Karpas-422 (cell line): Measurements from ENCODE around the gene EDARADD. TPM values are rescaled to one million over a fixed set of nuclear protein-coding genes. Genes with fewer than 3 reads are reported as not detected.

Source experiments
- DNase-seq: peaks from one replicate; pipeline ENCODE4 v3.0.0-alpha.2; 2015
- H2AFZ ChIP-seq: fragments of 200-600 bp; sonication (generic); 2 replicates; pipeline ENCODE4 v1.6.1; 2014; ENCODE audit warnings: antibody characterized with exemption, low read length, mixed read lengths
- H3K27ac ChIP-seq: fragments of 200-600 bp; sonication (generic); 2 replicates; pipeline ENCODE4 v1.5.1; 2014; ENCODE audit warnings: mild to moderate bottlenecking, low read length, moderate library complexity
- H3K27me3 ChIP-seq: fragments of 200-600 bp; sonication (generic); 2 replicates; pipeline ENCODE4 v1.6.1; 2014; ENCODE audit warnings: low read length, mixed read lengths
- H3K36me3 ChIP-seq: fragments of 200-600 bp; sonication (generic); 2 replicates; pipeline ENCODE4 v1.6.1; 2014; ENCODE audit warnings: low read length, mixed read lengths; ENCODE audit not compliant: insufficient read depth
- H3K4me1 ChIP-seq: fragments of 200-600 bp; sonication (generic); 2 replicates; pipeline ENCODE4 v1.6.1; 2014; ENCODE audit warnings: mild to moderate bottlenecking, low read length, mixed read lengths
- H3K4me2 ChIP-seq: fragments of 200-600 bp; sonication (generic); 2 replicates; pipeline ENCODE4 v1.6.1; 2014; ENCODE audit warnings: low read length, low read depth, mild to moderate bottlenecking; ENCODE audit not compliant: poor library complexity, severe bottlenecking
- H3K4me3 ChIP-seq: fragments of 200-600 bp; sonication (generic); 2 replicates; pipeline ENCODE4 v1.5.1; 2014; ENCODE audit warnings: mild to moderate bottlenecking, antibody characterized with exemption, low read length, mixed read lengths
- H3K79me2 ChIP-seq: fragments of 200-600 bp; sonication (generic); 2 replicates; pipeline ENCODE4 v1.6.1; 2014; ENCODE audit warnings: mild to moderate bottlenecking, low read length, mixed read lengths
- H3K9ac ChIP-seq: fragments of 200-600 bp; sonication (generic); 2 replicates; pipeline ENCODE4 v1.6.0; 2014; ENCODE audit warnings: low read length
- H3K9me2 ChIP-seq: fragments of 200-600 bp; sonication (generic), shearing (Covaris generic); replicated peaks from 2 replicates; pipeline ENCODE4 v1.6.0; 2014; ENCODE audit warnings: mild to moderate bottlenecking, low read length, moderate library complexity; ENCODE audit not compliant: insufficient read depth
- H3K9me3 ChIP-seq: fragments of 300-700, 200-600 bp; sonication (generic); 2 replicates; pipeline ENCODE4 v1.6.1; 2014; ENCODE audit warnings: low read length, mixed read lengths
- H4K20me1 ChIP-seq: fragments of 200-600 bp; sonication (generic); 2 replicates; pipeline ENCODE4 v1.6.1; 2014; ENCODE audit warnings: mild to moderate bottlenecking, antibody characterized with exemption, low read length, low read depth; ENCODE audit not compliant: insufficient read depth
- total RNA-seq: library from RNA; depleted of rRNA; stranded (reverse); fragments of >200 nt; shearing (Covaris generic); gene quantifications from 2 replicates; pipeline ENCODE4 v1.2.3, GENCODE V29; 2014; ENCODE audit warnings: low replicate concordance

EDARADD gene
- total RNA-seq, 1 experiment from 2014 or later, result not detected

GRCh38 chr1:236489710-236490377 is 95.8 kb downstream of the EDARADD start:
- Histone ChIP-seq H3K79me2 (no peaks in the 10 kb centered on the region), H3K9me2 (no peaks in the 10 kb centered on the region), H3K4me2 (no peak overlapping the region), H3K9ac (no peak overlapping the region), H3K9me3 (no peaks in the 10 kb centered on the region), H3K27me3 (no peaks in the 10 kb centered on the region), H3K36me3 (no peaks in the 10 kb centered on the region), H3K4me3 (no peak overlapping the region), H3K4me1 (no peaks in the 10 kb centered on the region), H4K20me1 (no peaks in the 10 kb centered on the region), H3K27ac (no peak overlapping the region), H2AFZ (no peak overlapping the region)
- DNase-seq, result peak; percentile 71

GRCh38 chr1:236491469-236492136 is 97.5 kb downstream of the EDARADD start:
- H3K4me1 ChIP-seq, result no peaks in the 10 kb centered on the region
- no peak overlapping the region for H3K4me3 ChIP-seq
- H4K20me1 ChIP-seq, result no peaks in the 10 kb centered on the region
- no peaks in the 10 kb centered on the region for H3K36me3 ChIP-seq
- H3K79me2 ChIP-seq, result no peaks in the 10 kb centered on the region
- no peak for DNase-seq
- no peaks in the 10 kb centered on the region for H3K27me3 ChIP-seq
- H3K9ac ChIP-seq, result no peak overlapping the region
- no peaks in the 10 kb centered on the region for H3K9me3 ChIP-seq
- no peak overlapping the region for H3K27ac ChIP-seq
- H2AFZ ChIP-seq, result no peak overlapping the region
- H3K9me2 ChIP-seq, result no peaks in the 10 kb centered on the region
- H3K4me2 ChIP-seq, result no peak overlapping the region

GRCh38 chr1:236492378-236492777 is 98.3 kb downstream of the EDARADD start:
- Histone ChIP-seq H3K4me2 (no peak overlapping the region), H3K9ac (no peak overlapping the region)

GRCh38 chr1:236494082-236494481 is 100.0 kb downstream of the EDARADD start:
- no peak for DNase-seq
- H3K9ac ChIP-seq, result no peak overlapping the region
- H3K27me3 ChIP-seq, result no peaks in the 10 kb centered on the region
- H4K20me1 ChIP-seq, result no peaks in the 10 kb centered on the region
- H3K4me3 ChIP-seq, result no peak overlapping the region
- no peak overlapping the region for H2AFZ ChIP-seq
- no peaks in the 10 kb centered on the region for H3K9me2 ChIP-seq
- H3K36me3 ChIP-seq, result no peaks in the 10 kb centered on the region
- H3K9me3 ChIP-seq, result no peaks in the 10 kb centered on the region
- no peaks in the 10 kb centered on the region for H3K79me2 ChIP-seq
- no peak overlapping the region for H3K4me2 ChIP-seq
- no peak overlapping the region for H3K27ac ChIP-seq
- H3K4me1 ChIP-seq, result no peaks in the 10 kb centered on the region

More at GRCh38 chr1:236492378-236492777, 98.3 kb downstream of the EDARADD start:
- no peak overlapping the region for H2AFZ ChIP-seq
- H3K36me3 ChIP-seq, result no peaks in the 10 kb centered on the region
- H3K4me3 ChIP-seq, result no peak overlapping the region
- H3K9me3 ChIP-seq, result no peaks in the 10 kb centered on the region
- no peak overlapping the region for H3K27ac ChIP-seq
- H3K79me2 ChIP-seq, result no peaks in the 10 kb centered on the region
- DNase-seq, result no peak
- H3K4me1 ChIP-seq, result no peaks in the 10 kb centered on the region
- H3K27me3 ChIP-seq, result no peaks in the 10 kb centered on the region
- H3K9me2 ChIP-seq, result no peaks in the 10 kb centered on the region
- no peaks in the 10 kb centered on the region for H4K20me1 ChIP-seq

GRCh38 chr1:236494586-236495466 is 100.7 kb downstream of the EDARADD start:
- Histone ChIP-seq H3K36me3 (no peaks in the 10 kb centered on the region), H3K9me3 (no peaks in the 10 kb centered on the region), H3K9me2 (no peaks in the 10 kb centered on the region), H3K4me3 (no peak overlapping the region), H3K27ac (no peak overlapping the region), H3K9ac (no peak overlapping the region), H3K4me1 (no peaks in the 10 kb centered on the region), H3K27me3 (no peaks in the 10 kb centered on the region), H3K4me2 (no peak overlapping the region), H3K79me2 (no peaks in the 10 kb centered on the region), H4K20me1 (no peaks in the 10 kb centered on the region), H2AFZ (no peak overlapping the region)
- DNase-seq, result no peak

GRCh38 chr1:236495467-236496112 is 101.5 kb downstream of the EDARADD start:
- no peak overlapping the region for H3K27ac ChIP-seq
- H2AFZ ChIP-seq, result no peak overlapping the region
- H3K9ac ChIP-seq, result no peak overlapping the region
- no peaks in the 10 kb centered on the region for H3K79me2 ChIP-seq
- no peaks in the 10 kb centered on the region for H3K9me2 ChIP-seq
- DNase-seq, result no peak
- H4K20me1 ChIP-seq, result no peaks in the 10 kb centered on the region
- no peaks in the 10 kb centered on the region for H3K9me3 ChIP-seq
- no peak overlapping the region for H3K4me2 ChIP-seq
- H3K36me3 ChIP-seq, result no peaks in the 10 kb centered on the region
- no peaks in the 10 kb centered on the region for H3K4me1 ChIP-seq
- H3K27me3 ChIP-seq, result no peaks in the 10 kb centered on the region
- H3K4me3 ChIP-seq, result no peak overlapping the region

- Histone ChIP-seq H3K4me3 (no peak overlapping the region), H3K4me2 (no peak overlapping the region)
Measured at GRCh38 chr1:236497908-236498307, 103.8 kb downstream of the EDARADD start.

GRCh38 chr1:236501093-236501492 is 107.0 kb downstream of the EDARADD start:
- no peak overlapping the region for H3K9ac ChIP-seq
- no peak overlapping the region for H2AFZ ChIP-seq
- H3K9me2 ChIP-seq, result no peaks in the 10 kb centered on the region
- no peak overlapping the region for H3K27ac ChIP-seq
- no peak overlapping the region for H3K4me2 ChIP-seq
- H3K4me3 ChIP-seq, result no peak overlapping the region
- no peak for DNase-seq
- H3K27me3 ChIP-seq, result no peaks in the 10 kb centered on the region
- no peaks in the 10 kb centered on the region for H3K9me3 ChIP-seq
- no peaks in the 10 kb centered on the region for H4K20me1 ChIP-seq
- H3K4me1 ChIP-seq, result no peaks in the 10 kb centered on the region
- no peaks in the 10 kb centered on the region for H3K79me2 ChIP-seq
- no peaks in the 10 kb centered on the region for H3K36me3 ChIP-seq

More at GRCh38 chr1:236497908-236498307, 103.8 kb downstream of the EDARADD start:
- Histone ChIP-seq H2AFZ (no peak overlapping the region), H3K27ac (no peak overlapping the region), H3K27me3 (no peaks in the 10 kb centered on the region), H3K9ac (no peak overlapping the region), H4K20me1 (no peaks in the 10 kb centered on the region), H3K4me1 (no peaks in the 10 kb centered on the region), H3K9me3 (no peaks in the 10 kb centered on the region), H3K79me2 (no peaks in the 10 kb centered on the region), H3K9me2 (no peaks in the 10 kb centered on the region), H3K36me3 (no peaks in the 10 kb centered on the region)
- no peak for DNase-seq
